DMS53 (cell line): ENCODE data around the gene FHL2.
"Not testable (repeated sequence)": the region's sequence is repeated elsewhere in the genome, so short reads cannot be mapped to it uniquely, and the experiment has no call there.

ENCODE experiments used
- DNase-seq: peaks from one replicate; lab custom pipeline; 2025; lab: John Stamatoyannopoulos, UW

Gene FHL2

DNA sequence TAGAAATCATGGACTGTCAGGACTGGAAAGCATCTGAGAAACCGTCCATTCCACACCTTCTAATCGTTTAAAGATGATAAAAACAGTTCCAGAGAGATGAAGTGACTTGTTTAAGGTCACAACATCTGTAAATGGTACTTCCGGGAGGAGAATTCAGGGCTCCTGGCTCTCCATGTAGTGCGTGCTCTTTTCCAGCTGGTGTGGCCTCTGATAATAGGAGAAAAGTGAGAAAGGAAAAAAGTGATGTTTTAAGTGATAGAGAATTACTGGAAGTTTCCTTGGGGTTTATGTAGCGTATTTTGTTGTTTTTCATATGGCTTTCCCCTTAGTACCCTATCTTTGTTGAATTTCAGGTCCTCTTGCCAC lies 60.8 kb downstream of the FHL2 start:
- peak; percentile 61 for DNase-seq

DNA sequence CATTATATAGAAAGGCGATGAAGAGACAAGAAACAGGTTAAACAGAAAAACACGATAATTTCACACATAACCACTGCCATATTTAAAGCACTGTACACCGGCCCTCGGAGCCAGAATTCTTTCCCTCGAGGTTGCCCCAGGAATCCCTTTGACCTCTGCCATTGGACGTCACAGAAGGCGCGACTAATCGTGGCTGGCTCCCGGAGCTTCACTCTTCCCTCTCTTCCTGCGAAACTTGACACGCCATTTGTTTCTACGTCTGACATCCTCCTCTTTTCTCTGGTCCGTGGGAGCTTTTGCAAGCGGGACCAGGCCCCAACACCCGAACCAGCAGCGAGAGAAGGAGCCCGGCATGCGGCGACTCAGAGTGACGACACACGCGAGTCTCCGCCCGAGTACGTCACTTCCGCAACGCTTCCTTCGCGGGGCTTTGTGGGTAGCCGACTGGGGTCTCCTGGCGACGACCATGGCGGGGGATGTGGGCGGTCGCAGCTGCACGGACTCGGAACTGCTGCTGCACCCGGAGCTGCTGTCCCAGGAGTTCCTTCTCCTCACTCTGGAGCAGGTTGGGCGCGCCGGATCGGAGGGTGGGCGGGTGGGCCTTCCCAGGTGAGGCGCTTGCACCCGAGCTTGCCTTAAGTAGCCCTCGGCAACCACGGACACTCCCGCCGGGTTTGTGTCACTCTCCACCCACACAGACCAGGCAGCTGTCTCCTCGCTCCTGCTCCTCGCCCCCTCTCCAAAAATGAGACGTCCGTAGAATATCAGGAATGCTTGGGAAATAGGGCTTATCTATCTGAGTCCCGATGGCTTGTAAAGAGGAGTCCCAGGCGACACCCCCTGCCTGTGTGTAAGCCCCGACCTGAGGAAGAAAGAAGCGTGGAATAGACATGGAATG lies 61.5 kb downstream of the FHL2 start, which contains the start of gene C2orf49:
Gene C2orf49 (plus strand): TSS at position 419 of the 898 bp plus-strand sequence. CDS start 48 bp downstream, at position 467.
- DNase-seq: peak; percentile 95

DNA sequence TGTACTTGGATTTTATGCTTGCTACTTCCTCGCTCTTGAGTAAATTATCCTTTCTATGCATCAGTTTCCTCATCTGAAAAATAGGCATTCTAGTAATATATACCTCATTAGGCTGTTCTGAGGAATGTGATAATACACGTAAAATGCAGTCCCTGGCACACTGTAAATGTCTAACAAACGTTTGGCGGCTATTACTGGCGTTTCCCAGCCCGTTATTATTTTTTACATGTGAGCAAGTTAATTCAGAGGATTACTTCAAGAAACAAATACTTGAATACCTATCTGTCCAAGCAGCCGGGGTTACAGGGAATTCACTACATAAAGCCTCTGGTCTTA lies 62.1 kb downstream of the FHL2 start:
- no peak for DNase-seq

DNA sequence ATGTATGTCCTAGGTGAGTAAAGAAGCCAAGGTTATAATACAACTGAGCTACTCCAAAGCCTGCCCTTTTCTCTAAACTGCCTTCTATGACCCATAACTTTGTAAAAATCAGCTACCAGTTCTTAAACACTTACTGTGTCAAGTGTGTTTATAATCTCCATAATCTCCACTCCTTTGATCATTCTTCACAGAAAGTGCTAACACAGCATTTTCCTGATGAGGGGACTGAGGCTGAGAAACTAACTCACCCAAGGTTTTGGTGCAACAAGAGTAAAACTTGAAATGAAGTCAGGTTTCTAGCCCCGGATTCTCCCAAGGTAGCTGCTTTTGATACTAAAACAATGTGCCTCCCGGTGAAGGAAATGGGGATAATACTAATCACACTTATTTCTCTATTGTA lies 63.4 kb downstream of the FHL2 start:
- DNase-seq: no peak

DNA sequence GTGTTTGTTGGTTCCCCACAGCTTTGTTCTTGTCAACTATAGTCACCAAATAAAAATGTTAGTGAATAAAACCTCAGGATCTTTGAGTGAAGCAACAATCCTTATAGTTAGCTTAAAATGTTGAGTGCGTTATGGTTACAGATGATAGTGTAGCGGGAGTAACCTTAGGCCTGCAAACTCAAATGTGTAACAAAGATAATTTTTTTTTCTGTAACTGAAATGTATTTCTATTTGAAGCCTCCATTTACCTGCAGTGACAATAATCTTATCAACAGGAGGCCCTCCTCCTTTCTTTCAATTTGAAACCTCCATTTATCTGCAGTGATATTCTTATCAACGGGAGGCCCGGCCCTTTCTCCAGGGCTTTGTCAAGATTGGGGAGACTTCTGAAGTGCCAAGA lies 64.6 kb downstream of the FHL2 start:
- no peak for DNase-seq

DNA sequence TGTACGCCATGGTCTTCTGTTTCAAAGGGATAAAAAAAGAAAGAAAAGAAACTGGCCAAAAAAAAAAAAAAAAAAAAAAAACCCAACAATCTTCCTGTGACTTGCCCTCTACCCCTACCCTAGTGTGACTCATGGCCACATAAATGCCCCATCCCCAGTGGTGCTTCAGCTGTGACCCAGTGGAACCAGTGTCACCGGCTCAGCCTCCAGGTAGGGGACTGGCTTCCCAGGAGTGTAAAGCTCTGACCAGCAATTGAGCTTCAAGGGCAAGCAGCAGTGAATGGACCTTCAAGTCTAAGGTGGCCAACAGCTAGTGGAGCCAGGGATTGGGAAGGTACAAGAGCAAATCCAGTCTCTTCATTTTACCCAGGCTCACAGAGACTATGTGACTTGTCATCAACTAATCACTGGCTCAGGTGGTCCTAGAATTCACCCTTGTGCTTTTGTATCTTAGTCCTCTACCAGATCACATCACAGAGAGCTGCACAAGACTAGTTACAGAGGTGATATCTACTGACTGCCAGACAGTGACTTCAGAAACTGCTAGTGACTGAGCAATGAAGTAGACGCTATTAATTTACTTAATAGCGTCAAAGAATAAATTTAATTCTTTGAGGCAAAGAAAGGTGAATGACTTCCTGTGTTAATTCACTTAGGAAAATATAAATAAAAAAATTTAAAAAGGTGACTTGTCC lies 68.0 kb downstream of the FHL2 start:
- DNase-seq: peak; percentile 65

DNA sequence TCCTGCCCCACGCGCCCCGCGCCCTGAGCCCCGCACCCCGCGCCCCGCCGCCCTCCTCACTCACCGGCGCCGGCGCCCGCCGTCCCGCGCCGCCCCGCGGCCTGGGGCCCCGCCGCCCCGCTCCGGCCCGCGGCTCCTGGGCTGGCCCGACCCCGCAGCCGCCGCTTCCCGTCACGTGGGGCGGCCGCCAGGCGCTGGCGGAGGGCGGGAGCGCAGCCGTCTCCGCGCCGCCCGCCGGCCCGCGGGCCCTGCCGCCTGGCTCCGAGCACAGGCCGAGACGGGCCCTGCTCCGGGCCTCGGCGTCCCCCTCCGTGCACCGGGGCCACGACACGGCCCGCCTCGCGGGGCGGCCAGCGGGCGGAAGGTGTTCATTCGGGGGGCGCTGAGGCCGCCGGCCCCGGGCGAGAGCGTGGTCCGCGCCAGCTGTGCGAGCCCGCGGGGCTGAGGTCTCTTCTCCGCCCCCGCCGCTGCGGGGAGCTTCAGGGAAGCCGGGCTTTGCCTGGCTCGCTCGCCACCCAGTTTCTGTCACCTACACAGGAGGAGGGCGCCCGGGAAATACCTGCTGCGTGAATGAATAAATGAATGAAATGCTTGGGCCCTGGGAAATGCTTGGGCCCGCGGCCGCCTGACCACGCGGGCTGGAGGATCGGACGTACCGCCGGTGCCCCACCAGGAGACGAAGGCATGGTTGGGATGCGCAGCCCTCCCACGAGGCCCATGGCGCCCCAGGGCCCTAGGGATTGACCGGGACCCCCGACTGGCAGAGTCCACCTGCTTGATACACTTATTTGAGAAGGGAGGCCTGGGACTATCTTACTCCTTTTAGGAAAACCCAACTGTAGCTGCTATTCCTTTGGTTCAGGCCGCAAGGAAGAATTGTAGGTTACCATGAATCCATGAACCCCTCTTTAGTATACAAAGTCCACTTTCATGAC lies 69.0 kb downstream of the FHL2 start, which contains the start of gene TGFBRAP1:
Gene TGFBRAP1 (minus strand): TSS at position 175 of the 935 bp plus-strand sequence. CDS start 21,434 bp downstream, outside the sequence.
- peak; percentile 92 for DNase-seq

GRCh38 chr2:105329197-105329554 lies 69.7 kb downstream of the FHL2 start:
- peak; percentile 79 for DNase-seq

DNA sequence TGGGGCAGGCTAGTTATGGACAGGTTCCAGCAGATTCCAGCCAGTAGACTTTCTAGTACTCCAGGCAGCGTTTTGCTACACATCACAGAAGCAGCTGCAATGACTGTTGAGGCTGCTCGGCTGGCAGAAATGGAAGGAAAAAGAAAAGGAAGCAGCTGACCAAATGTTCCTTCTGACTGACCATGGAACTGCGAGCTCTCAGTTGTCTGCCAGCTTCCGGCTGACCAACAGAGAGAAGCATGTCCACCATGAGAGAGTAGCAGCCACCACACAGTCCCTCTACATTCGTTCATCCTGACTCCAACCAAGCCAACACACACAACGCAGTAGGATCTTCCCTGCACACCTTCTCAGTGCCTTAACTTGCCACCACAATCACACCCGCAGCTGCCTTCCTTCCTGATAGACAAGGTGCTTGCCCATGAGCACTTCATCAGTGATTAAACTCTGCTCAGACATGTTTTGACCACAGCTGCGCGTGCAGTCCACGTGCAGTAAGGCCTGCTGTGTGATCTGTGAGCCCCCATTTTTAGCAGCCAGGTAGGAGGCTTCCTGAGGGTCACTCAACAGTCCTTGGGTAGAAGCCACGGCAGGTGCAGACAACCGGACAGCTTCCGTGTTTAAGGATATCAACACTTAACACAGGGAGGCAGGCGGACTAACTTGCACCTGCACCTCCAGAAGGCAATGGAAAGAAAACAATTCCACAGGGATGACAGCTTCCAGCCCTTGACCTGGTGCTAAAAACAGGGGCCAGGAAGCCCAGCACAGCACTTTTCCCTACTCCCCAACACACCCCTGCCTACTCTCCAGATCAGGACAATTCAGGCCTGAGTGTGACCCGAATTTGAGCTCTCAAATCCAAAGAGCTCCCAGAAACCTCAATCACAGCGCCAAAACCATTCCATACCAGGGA lies 70.3 kb downstream of the FHL2 start:
- peak; percentile 93 for DNase-seq

DNA sequence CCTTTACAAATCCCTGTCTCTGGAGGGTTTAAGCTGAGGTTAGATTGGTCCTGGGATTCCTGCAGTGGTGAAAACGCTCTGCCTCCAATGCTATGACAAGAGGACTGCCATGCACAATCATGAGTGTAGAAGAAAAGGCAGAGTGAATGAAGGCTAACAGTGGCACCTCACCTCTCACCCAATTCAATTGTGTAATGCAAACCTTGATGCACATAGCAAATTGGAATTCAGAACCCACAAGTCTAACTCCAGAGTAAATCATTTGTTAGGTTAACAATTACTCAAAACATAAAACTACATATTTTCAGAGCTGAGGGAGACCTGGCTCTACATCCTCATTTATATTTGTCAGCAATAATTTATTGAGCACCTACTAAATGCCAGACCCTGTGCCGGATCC lies 71.2 kb downstream of the FHL2 start:
- DNase-seq: no peak

- not testable (repeated sequence) for DNase-seq
These were observed 71.6 kb downstream of the FHL2 start for GRCh38 chr2:105327271-105327670.

- DNase-seq: no peak
These were observed 73.4 kb downstream of the FHL2 start for GRCh38 chr2:105325389-105325963.

GRCh38 chr2:105324732-105325131 lies 74.1 kb downstream of the FHL2 start:
- DNase-seq: no peak

DNA sequence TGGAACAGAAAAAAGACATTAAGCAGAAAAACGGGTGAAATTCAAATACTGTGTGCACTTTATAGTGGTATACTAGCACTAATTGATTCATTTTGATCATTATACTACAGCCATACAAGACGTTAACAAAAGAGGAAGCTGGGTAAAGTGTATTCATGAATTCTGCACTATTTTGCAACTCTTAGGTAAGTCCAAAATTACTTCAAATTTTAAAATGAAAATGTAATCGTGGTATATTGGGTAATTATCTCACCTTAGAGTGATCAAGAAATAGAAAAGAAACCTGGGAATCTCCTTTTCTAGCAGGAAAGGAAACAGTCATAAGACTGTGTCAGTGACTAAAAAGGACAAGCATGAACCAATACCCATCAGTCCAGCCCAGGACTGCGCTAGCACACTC lies 74.8 kb downstream of the FHL2 start:
- DNase-seq: no peak

DNA sequence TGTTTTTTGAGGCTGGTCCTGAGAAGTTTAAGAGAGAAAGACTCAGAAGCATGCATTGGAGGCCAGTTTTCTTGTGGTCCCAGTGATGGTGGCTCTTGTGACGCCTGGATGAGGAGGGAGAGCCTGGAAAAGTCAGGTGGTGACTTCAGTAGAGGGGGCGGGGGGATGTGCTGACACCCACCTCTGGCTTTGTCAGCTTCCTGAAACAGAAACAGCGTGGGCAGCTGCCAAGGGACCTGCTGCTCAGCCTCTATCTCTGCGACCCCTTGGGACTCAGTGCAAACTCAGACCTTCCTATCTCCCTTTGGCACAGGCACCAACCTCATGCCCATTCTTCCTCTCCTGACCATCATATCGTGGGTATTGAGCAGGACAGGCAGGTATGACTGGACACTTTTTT lies 75.7 kb downstream of the FHL2 start:
- no peak for DNase-seq

GRCh38 chr2:105321875-105322646 lies 76.8 kb downstream of the FHL2 start:
- no peak for DNase-seq

- DNase-seq: peak; percentile 40
These were observed 78.1 kb downstream of the FHL2 start for GRCh38 chr2:105320651-105321215.

GRCh38 chr2:105317937-105318336 lies 80.9 kb downstream of the FHL2 start:
- no peak for DNase-seq

DNA sequence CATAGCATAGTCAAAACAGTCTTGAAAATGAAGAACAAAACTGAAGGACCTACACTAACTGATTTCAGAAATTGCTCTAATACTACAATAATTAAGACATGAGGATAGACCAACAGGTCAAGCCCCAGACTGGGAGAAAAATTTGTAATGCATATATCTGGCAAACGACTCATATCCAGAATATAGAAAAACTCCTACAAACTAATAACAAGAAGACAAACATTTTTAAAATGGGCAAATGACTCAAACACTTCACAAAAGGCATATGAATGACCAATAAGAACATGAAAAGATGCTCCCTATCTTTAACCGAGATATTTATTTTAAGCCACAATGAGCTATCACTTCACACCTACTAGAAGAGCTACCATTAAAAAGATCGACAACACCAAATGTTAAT lies 83.5 kb downstream of the FHL2 start:
- DNase-seq: no peak

DNA sequence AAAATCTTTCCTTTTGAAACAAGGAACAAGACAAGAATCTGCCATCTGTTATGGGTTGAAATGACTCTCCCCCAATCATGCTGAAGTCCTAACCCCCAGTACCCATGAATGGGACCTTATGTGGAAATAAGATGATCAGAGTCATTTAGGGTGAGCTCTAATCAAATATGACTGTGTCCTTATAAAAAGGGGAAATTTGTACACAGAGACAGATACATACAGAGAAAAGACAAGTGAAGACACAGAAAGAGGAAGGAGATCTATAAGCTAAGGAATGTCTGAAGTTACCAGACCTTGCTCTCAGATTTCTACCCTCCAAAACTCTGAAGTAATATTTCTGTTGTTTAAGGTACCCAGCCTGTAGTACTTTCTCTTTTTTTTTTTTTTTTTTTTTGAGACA lies 85.0 kb downstream of the FHL2 start:
- no peak for DNase-seq
